Mesenchymal stem cell (in vitro differentiated cells and primary cell): Measurements from ENCODE around the gene IP6K2.
A peak's percentile ranks its signal among the peaks of the same experiment; 100 is the strongest.
"Not testable (repeated sequence)": the region's sequence is repeated elsewhere in the genome, so short reads cannot be mapped to it uniquely, and the experiment has no call there.

Experiments used
- DNase-seq: peaks from one replicate; pipeline ENCODE4 v3.0.0-alpha.2; 2013
- H2AFZ ChIP-seq: one replicate; pipeline ENCODE4 v1.6.1; 2013; ENCODE audit warnings: low read depth, mild to moderate bottlenecking, control low read depth, inconsistent platforms, low read length, moderate library complexity
- H2AK5ac ChIP-seq: 2 replicates; pipeline ENCODE4 v1.6.1; 2013; ENCODE audit warnings: low read length, moderate library complexity, mild to moderate bottlenecking, inconsistent platforms; ENCODE audit not compliant: severe bottlenecking
- H2BK120ac ChIP-seq: one replicate; pipeline ENCODE4 v1.6.1; 2013; ENCODE audit warnings: low read depth, mild to moderate bottlenecking, inconsistent platforms, low read length, moderate library complexity
- H2BK12ac ChIP-seq, 2 experiments: one replicate each; pipeline ENCODE4 v1.6.1; 2013; ENCODE audit warnings: inconsistent platforms in 2 of 2, low read length in 2 of 2, mild to moderate bottlenecking in 2 of 2, moderate library complexity in 2 of 2, control low read depth in 1 of 2
- H2BK15ac ChIP-seq: one replicate; pipeline ENCODE4 v1.6.1; 2013; ENCODE audit warnings: mild to moderate bottlenecking, low read depth, inconsistent platforms; ENCODE audit not compliant: poor library complexity, severe bottlenecking
- H2BK5ac ChIP-seq: 2 replicates; pipeline ENCODE4 v1.6.1; 2013; ENCODE audit warnings: low read depth, mild to moderate bottlenecking, low read length, control low read depth, inconsistent platforms; ENCODE audit not compliant: poor library complexity, severe bottlenecking
- H3K14ac ChIP-seq, 2 experiments: one replicate each; pipeline ENCODE4 v1.6.1; 2013; ENCODE audit warnings: inconsistent platforms in 2 of 2, low read length in 2 of 2, control low read depth in 1 of 2, mild to moderate bottlenecking in 1 of 2, moderate library complexity in 1 of 2
- H3K18ac ChIP-seq, 2 experiments: one replicate each; pipeline ENCODE4 v1.6.1; 2013; ENCODE audit warnings: inconsistent platforms in 2 of 2, low read length in 2 of 2, control low read depth in 1 of 2, low read depth in 1 of 2, mild to moderate bottlenecking in 1 of 2
- H3K23ac ChIP-seq, 2 experiments: one replicate each; pipeline ENCODE4 v1.6.1; 2013; ENCODE audit warnings: inconsistent platforms in 2 of 2, low read length in 2 of 2, mild to moderate bottlenecking in 2 of 2, moderate library complexity in 2 of 2, control low read depth in 1 of 2
- H3K27ac ChIP-seq: 2 replicates; pipeline ENCODE4 v1.5.1; 2013; ENCODE audit warnings: mild to moderate bottlenecking, moderate library complexity, low read length, control low read depth, inconsistent platforms; ENCODE audit not compliant: poor library complexity, severe bottlenecking
- H3K27me3 ChIP-seq, 2 experiments: 2 replicates each; pipeline versions ENCODE4 v1.6.1 to v1.7.0; 2013; ENCODE audit warnings: low read length in 2 of 2, mild to moderate bottlenecking in 2 of 2, moderate library complexity in 2 of 2, control low read depth in 1 of 2, inconsistent platforms in 1 of 2; ENCODE audit not compliant: control insufficient read depth in 1 of 2, insufficient read depth in 1 of 2
- H3K36me3 ChIP-seq, 2 experiments: 2 replicates each; pipeline versions ENCODE4 v1.6.1 to v1.7.0; 2013; ENCODE audit warnings: low read length in 2 of 2, control low read depth in 1 of 2, inconsistent platforms in 1 of 2, low read depth in 1 of 2, mild to moderate bottlenecking in 1 of 2; ENCODE audit not compliant: insufficient read depth in 2 of 2, control insufficient read depth in 1 of 2
- H3K4ac ChIP-seq, 2 experiments: one replicate each; pipeline ENCODE4 v1.6.1; 2013; ENCODE audit warnings: inconsistent platforms in 2 of 2, low read length in 2 of 2, mild to moderate bottlenecking in 2 of 2, moderate library complexity in 2 of 2, control low read depth in 1 of 2, low read depth in 1 of 2
- H3K4me1 ChIP-seq: 2 replicates; pipeline ENCODE4 v1.6.1; 2013; ENCODE audit warnings: low read depth, low read length, control low read depth; ENCODE audit not compliant: control insufficient read depth, insufficient read depth
- H3K4me2 ChIP-seq: 2 replicates; pipeline ENCODE4 v1.6.1; 2013; ENCODE audit warnings: low read length, mild to moderate bottlenecking, inconsistent platforms; ENCODE audit not compliant: poor library complexity, severe bottlenecking
- H3K4me3 ChIP-seq, 2 experiments: 2 replicates each; pipeline versions ENCODE4 v1.5.1 to v1.7.0; 2013; ENCODE audit warnings: low read length in 2 of 2, mild to moderate bottlenecking in 2 of 2, control low read depth in 1 of 2, low read depth in 1 of 2; ENCODE audit not compliant: insufficient read depth in 1 of 2
- H3K79me1 ChIP-seq: replicated peaks from 2 replicates; pipeline ENCODE4 v1.6.1; 2013; ENCODE audit warnings: mild to moderate bottlenecking, control low read depth, low read length, inconsistent platforms; ENCODE audit not compliant: poor library complexity, severe bottlenecking
- H3K9ac ChIP-seq: 2 replicates; pipeline ENCODE4 v1.7.0; 2013; ENCODE audit warnings: mild to moderate bottlenecking, low read length, moderate library complexity
- H3K9me3 ChIP-seq: 2 replicates; pipeline ENCODE4 v1.7.0; 2013; ENCODE audit warnings: mild to moderate bottlenecking, low read length; ENCODE audit not compliant: control insufficient read depth
- H4K8ac ChIP-seq: one replicate; pipeline ENCODE4 v1.6.1; 2013; ENCODE audit warnings: inconsistent platforms, mild to moderate bottlenecking, low read length, moderate library complexity
- H4K91ac ChIP-seq: one replicate; pipeline ENCODE4 v1.6.1; 2013; ENCODE audit warnings: mild to moderate bottlenecking, low read length, inconsistent platforms
- WGBS: methylation state at CpG from one replicate; pipeline ENCODE4 v1.1.7; 2013; ENCODE audit warnings: mixed read lengths; 5-methylcytosine and 5-hydroxymethylcytosine counted together

IP6K2 gene

GRCh38 chr3:48741226-48741625 lies 24.2 kb upstream of the IP6K2 start:
- H2AFZ ChIP-seq, H3K27me3 ChIP-seq, H3K36me3 ChIP-seq, H2BK15ac ChIP-seq, H3K9me3 ChIP-seq, H3K23ac ChIP-seq, H3K4me1 ChIP-seq, H3K27ac ChIP-seq, H2BK120ac ChIP-seq, H3K4me2 ChIP-seq, H2BK5ac ChIP-seq, H3K18ac ChIP-seq, H3K4me3 ChIP-seq, H3K79me1 ChIP-seq, H3K4ac ChIP-seq, H2BK12ac ChIP-seq, H4K91ac ChIP-seq, H3K9ac ChIP-seq, H4K8ac ChIP-seq, H2AK5ac ChIP-seq, H3K14ac ChIP-seq, DNase-seq: not testable (repeated sequence)
- WGBS: 94% methylated on average over 10 of the region's 10 CpGs

DNA sequence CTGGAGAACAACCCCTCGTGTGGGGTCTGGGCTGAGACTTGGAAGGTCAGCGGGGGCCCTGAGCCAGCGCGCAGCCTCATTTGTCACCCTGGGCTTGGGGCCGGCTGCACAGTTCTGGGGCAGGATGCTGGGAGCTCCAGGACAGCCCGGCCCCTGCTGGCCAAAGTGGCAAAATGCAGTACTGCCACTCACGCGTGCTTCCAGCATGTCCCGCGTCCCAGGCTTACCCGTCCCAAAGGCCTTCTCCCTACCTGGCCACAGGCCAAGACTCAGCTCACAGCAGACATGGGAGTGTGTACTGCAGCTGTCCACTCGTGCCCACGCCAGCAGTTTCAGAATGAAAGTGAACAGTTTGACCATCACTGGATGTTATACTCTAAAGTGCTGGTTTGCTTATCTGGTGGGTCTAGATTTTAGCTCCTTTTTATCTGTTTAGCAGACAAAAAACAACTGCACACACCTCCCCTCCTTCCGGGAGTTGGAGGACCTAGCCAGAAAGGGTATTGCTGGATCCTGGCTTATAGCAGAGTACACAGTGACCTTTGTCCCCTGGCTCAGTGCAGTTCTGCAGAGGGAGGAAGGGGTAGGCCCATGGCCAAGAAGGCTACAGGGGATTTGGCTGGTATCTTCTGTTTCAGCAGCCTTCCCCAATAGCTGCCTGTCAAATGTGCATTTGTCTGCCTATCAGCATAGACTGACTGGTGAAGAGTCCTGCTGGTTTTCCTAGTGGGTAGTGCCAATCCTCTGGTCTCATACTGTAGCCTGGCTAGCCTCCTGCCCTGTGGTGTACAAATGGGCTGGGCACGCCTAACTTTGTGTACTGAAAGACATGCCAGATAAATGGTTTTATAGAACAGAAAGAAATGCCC lies 23.2 kb upstream of the IP6K2 start:
- H3K36me3 ChIP-seq: no peaks in the 10 kb centered on the region
- peaks cover 2% of the 10 kb centered on the region for H3K79me1 ChIP-seq
- H2BK120ac ChIP-seq: no peak overlapping the region
- H3K23ac ChIP-seq: no peak overlapping the region
- H3K27ac ChIP-seq: no peak overlapping the region
- WGBS: 22% methylated on average over 13 of the region's 15 CpGs
- no peaks in the 10 kb centered on the region for H3K27me3 ChIP-seq
- H2BK15ac ChIP-seq: peak overlapping the region; percentile 94
- peaks cover 2% of the 10 kb centered on the region for H3K9me3 ChIP-seq
- H3K4ac ChIP-seq: peak overlapping the region in 1 of 2 experiments; percentile 13
- H3K4me1 ChIP-seq: peaks cover 9% of the 10 kb centered on the region
- H2AFZ ChIP-seq: peak overlapping the region; percentile 2
- H3K4me2 ChIP-seq: no peak overlapping the region
- peak; percentile 88 for DNase-seq
- H3K4me3 ChIP-seq: peak overlapping the region in 1 of 2 experiments; percentile 52
- peak overlapping the region in 1 of 2 experiments; percentile 18 for H2BK12ac ChIP-seq
- H4K8ac ChIP-seq: peak overlapping the region; percentile 88
- H3K9ac ChIP-seq: peak overlapping the region; percentile 72
- no peak overlapping the region for H3K14ac ChIP-seq
- H2BK5ac ChIP-seq: no peak overlapping the region
- H4K91ac ChIP-seq: peak overlapping the region; percentile 43
- peak overlapping the region in 1 of 2 experiments; percentile 62 for H3K18ac ChIP-seq
- no peak overlapping the region for H2AK5ac ChIP-seq

- H3K18ac ChIP-seq: peak overlapping the region in 1 of 2 experiments; percentile 62
- peak overlapping the region; percentile 2 for H2AFZ ChIP-seq
- no peaks in the 10 kb centered on the region for H3K9me3 ChIP-seq
- H2BK120ac ChIP-seq: no peak overlapping the region
- peak overlapping the region; percentile 94 for H2BK15ac ChIP-seq
- WGBS: 78% methylated on average over 6 of the region's 6 CpGs
- H3K4me3 ChIP-seq: peak overlapping the region in 1 of 2 experiments; percentile 52
- peak overlapping the region; percentile 72 for H3K9ac ChIP-seq
- no peak overlapping the region for H3K23ac ChIP-seq
- peak overlapping the region; percentile 3 to 13 for H3K4ac ChIP-seq
- peak overlapping the region; percentile 88 for H4K8ac ChIP-seq
- no peak for DNase-seq
- no peak overlapping the region for H3K4me2 ChIP-seq
- no peak overlapping the region for H2BK5ac ChIP-seq
- H3K36me3 ChIP-seq: no peaks in the 10 kb centered on the region
- H2BK12ac ChIP-seq: peak overlapping the region in 1 of 2 experiments; percentile 18
- H2AK5ac ChIP-seq: no peak overlapping the region
- no peak overlapping the region for H3K27ac ChIP-seq
- H3K27me3 ChIP-seq: no peaks in the 10 kb centered on the region
- H3K4me1 ChIP-seq: peaks cover 9% of the 10 kb centered on the region
- H4K91ac ChIP-seq: peak overlapping the region; percentile 43
- peaks cover 1% of the 10 kb centered on the region for H3K79me1 ChIP-seq
- H3K14ac ChIP-seq: no peak overlapping the region
These were observed 22.6 kb upstream of the IP6K2 start for GRCh38 chr3:48739617-48739954.

GRCh38 chr3:48738926-48739616 lies 22.1 kb upstream of the IP6K2 start:
- no peaks in the 10 kb centered on the region for H3K9me3 ChIP-seq
- H4K91ac ChIP-seq: peak overlapping the region; percentile 43
- peak overlapping the region; percentile 88 for H4K8ac ChIP-seq
- H3K27me3 ChIP-seq: no peaks in the 10 kb centered on the region
- H3K23ac ChIP-seq: no peak overlapping the region
- no peak overlapping the region for H2AFZ ChIP-seq
- H3K36me3 ChIP-seq: no peaks in the 10 kb centered on the region
- H2BK5ac ChIP-seq: no peak overlapping the region
- peak overlapping the region in 1 of 2 experiments; percentile 13 for H3K4ac ChIP-seq
- peaks cover 9% of the 10 kb centered on the region for H3K4me1 ChIP-seq
- WGBS: 90% methylated on average over 8 of the region's 9 CpGs
- no peak overlapping the region for H2BK120ac ChIP-seq
- DNase-seq: no peak
- peak overlapping the region; percentile 70 for H2BK15ac ChIP-seq
- H3K18ac ChIP-seq: no peak overlapping the region
- no peak overlapping the region for H3K4me2 ChIP-seq
- peak overlapping the region in 1 of 2 experiments; percentile 18 for H2BK12ac ChIP-seq
- peak overlapping the region; percentile 72 for H3K9ac ChIP-seq
- H3K27ac ChIP-seq: no peak overlapping the region
- no peak overlapping the region for H3K14ac ChIP-seq
- H2AK5ac ChIP-seq: no peak overlapping the region
- no peak overlapping the region for H3K4me3 ChIP-seq
- no peaks in the 10 kb centered on the region for H3K79me1 ChIP-seq
